ENCODE results near the gene EDARADD.
"Not testable (repeated sequence)": the region's sequence is repeated elsewhere in the genome, so short reads cannot be mapped to it uniquely, and the experiment has no call there.

Gene EDARADD

DNA sequence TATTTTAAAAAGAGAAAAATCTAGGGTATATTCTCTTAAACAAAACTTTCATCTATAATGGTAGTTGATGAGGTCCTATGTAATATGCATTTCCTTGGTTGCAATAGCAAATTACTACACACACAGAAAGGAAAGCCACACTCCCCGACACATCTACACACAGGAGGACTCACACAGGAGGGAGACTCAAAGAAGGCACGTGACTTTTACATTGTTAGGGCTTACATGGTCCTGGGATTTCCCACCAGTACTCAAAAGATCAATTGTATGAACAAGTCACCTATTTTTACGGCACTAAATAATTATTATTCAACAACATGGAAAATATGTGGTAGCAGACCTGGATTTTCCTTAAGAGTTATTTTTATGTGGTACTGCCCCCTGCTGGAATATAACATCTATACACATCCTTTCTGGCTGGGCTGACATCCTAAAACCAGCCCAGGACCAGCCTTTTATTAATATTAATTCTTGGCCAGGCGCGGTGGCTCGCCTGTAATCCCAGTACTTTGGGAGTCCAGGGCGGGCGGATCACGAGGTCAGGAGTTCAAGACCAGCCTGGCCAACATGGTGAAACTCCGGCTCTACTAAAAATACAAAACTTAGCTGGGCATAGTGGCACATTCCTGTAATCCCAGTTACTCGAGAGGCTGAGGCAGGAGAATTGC is 95.8 kb downstream of the EDARADD start:
- no peak for DNase-seq (ENCODE audit: low read depth)

DNA sequence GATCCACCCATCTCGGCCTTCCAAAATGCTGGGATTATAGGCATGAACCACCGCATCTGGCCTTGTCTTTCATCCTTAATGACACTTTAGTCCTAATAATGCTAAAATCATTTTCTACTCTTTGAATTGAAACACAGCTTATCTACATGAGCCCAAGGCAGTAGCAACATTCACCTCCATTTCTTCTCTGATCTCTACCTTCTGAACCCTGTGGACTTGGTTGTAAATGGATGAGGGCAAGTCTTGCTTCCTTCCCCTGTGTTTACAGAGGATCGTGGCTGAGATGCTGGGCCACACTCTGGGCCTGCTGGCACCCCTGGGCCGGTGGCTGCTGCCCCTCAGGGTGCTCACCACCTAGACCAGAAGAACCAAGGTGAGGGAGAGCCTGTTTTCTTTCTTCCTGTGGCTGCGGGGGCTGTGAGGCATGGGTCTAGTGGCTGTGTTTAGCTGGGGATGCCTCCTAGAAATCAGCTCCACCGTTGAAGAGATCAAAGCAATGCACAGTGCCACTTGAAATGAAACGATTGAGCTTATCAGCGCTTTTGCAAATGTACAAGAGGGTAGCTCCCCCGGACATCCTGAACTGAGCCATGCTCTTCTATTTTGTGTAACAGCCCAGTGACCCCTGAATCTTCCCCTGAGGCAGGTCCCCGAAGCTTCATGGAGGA is 97.5 kb downstream of the EDARADD start:
- no peak for DNase-seq (ENCODE audit: low read depth)

DNA sequence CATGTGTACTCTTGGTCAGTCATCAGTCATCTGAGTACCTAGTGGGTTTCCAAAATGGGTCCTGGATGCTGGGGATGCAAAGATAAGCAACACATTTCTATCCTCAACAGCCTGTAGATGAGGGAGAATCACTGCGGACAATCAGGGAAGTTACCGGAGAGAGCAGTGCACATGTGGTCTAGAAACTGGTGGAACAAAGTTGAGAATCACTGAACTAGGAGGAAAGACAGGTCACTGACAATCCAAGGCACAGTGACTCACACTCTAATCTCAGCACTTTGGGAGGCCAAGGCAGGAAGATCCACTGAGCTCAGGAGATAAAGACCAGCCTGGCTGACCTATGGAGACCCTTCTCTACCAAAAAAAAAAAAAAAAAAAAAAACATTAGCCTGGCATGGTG is 98.3 kb downstream of the EDARADD start:
- no peak for DNase-seq (ENCODE audit: low read depth)

DNA sequence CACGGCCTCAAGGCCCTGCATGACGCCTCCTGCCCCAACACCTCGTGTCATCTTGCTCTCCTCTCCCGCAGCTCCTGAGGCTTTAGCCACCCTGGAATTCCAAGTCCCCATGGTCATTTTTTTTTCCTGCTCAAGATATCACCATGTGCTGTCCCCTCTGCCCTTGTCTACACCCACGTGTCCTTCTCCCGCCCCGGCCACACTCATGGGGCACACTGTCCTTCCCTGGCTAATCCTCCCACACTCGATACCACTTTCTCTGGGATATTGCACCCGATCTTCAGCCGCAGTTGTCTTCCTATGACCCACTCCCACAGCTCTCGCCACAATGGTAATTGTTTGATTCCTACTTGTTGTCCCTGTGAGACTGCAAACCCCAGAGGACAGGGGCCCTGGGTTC is 100.0 kb downstream of the EDARADD start:
- no peak for DNase-seq (ENCODE audit: low read depth)

DNA sequence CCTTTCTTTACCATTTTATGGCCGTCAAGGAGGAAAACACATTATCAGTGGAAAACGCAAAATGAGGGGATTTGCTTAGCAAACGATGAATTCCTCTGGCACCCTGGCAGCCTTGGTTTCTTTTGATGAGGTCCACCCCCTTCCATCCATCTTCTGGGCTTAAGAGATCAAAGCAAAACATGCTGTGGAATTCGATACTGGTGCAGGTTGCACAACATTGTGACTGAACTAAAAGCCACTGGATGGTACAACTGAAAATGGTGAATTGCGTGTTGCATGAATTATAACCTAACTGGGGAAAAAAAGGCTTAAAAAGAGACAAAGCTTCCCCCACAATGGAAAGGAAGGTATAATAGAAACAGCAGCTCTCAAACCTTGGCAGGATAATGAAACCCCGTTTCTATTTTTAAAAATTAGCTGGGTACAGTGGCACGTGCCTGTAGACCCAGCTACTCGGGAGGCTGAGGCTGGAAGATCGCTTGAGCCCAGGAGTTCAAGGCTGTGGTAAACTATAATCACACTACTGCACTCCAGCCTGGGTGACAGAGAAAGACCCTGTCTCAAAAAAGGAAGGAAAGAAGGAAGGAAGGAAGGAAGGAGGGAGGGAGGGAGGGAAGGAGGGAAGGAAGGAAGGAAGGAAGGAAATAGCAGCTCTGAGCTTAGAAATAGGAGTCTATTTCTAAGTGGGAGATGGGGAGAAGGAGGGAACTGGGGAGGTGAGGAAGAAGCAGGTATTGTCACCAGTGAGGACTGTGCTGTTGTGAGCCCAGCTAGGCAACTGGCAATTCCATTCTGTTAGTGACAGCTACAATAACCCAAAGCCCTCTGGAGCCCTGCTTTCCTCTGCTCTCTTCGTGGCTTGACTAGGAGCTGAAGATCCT is 100.7 kb downstream of the EDARADD start:
- DNase-seq (ENCODE audit: low read depth), result no peak

DNA sequence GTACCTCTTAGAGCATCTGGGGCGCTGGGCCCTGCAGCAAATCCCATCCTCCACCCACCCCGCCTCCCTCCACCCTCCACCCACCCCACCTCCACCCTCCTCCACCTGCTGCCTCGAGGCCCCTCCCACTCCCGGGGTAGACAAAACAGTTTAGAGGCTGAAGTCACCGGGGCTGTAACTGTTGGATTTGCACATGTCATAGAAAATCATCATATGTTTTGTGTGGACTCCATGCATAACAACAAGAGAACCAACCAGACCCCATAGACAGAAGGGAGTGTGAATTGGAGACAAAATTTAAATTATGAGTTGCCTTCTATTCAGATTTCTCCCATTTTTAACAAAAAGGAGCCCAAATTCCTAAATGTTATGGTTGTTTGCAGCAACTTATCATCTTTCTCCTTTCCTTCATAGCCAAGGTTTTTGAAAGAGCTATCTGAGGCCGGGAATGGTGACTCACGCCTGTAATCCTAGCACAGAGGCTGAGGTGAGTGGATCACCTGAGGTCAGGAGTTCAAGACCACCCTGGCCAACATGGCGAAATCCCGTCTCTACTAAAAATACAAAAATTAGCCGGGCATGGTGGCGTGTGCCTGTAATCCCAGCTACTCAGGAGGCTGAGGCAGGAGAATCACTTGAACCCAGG is 101.5 kb downstream of the EDARADD start:
- DNase-seq (ENCODE audit: low read depth), result no peak

DNA sequence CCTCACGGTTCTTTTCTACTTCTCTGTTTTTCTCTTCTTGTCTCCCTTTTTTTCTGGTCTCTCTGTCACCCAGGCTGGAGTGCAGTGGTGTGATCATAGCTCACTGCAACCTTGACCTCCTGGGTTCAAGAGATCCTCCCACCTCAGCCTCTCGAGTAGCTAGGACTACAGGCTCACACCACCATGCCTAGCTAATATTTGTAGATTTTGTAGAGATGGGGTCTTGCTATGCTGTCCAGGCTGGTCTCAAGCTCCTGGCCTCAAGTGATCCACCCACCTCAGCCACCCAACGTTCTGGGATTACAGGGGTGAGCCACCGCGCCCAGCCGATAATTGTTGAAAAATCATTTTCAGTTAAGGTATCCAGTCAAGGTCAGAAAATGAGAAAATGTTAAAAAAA is 103.8 kb downstream of the EDARADD start:
- no peak for DNase-seq (ENCODE audit: low read depth)

DNA sequence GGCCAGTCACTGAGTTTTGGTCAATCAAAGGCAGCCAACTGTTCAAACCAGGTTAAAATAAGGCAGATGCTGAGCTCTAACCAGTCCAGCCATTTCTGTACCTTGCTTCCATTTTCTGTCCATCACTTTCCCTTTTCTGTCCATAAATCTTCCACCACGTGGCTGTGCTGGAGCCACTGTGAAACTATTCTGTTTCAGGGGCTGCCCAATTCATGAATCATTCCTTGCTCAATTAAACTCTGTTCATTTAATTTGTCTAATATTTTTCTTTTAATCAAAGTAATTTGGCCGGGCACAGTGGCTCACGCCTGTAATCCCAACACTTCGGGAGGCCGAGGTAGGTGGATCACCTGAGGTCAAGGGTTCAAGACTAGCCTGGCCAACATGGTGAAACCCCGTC is 107.0 kb downstream of the EDARADD start:
- DNase-seq (ENCODE audit: low read depth), result no peak

DNA sequence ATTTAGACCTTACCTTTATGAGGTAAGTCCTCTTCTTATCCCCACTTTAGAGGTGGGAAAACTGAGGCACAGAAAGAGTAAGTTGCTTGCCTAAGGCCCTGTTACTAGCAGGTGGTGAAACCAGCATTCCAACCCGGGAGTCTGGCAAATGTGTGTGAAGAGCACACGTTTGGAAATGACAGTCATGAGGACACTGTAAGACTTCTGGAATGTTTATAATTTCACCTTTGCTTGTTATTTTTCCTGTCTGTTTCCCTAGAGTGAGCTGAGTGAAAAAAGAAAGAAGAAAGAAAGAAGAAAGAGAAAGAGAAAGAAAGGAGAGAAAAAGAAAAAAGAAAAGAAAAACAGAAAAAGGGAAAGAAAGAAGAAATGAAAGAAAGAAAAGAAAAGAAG is 108.5 kb downstream of the EDARADD start:
- DNase-seq (ENCODE audit: low read depth), result no peak

DNA sequence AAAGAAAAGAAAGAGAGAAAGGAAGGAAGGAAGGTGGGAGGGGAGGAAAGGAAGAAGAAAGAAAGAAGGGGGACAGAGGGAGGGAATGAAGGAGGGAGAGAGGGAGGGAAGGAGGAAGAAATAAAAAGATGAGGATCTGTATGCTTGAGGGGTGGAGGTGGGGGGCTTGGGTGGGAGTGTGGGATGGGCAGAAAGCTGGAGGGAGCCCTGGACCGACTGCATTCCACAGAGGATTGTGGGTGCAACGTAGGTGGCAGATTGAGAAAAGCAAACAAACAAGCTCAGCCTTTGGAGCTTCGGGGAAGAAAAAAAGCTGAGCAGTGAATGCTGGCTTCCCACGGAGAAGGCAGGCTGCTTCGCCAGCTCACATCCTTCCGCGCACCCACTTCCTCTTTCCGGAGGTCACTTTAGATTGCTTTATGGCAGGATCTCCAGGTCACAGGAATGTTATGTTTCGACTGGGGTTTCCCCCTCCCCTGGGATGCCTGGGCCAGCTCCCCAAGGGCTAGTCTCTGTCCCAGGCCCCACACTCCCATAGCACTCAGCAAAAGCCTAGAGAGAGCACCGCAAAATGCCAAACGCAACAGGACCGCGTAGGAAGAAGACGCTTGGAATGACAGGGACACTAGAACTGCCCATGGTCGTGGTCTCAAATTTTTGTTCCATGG is 109.0 kb downstream of the EDARADD start:
- no peak for DNase-seq (ENCODE audit: low read depth)

DNA sequence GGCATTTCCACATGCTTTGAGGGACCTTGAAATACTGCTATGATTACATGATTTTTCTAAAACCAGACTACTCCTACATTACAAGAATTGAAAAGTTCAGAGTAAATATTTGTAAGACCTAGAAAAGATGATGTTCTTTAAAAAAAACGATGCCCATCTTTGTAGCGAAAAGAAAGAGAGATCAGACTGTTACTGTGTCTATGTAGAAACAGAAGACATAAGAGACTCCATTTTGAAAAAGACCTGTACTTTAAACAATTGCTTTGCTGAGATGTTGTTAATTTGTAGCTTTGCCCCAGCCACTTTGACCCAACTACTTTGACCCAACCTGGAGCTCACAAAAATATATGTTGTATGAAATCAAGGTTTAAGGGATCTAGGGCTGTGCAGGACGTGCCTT is 110.3 kb downstream of the EDARADD start:
- DNase-seq (ENCODE audit: low read depth), result not testable (repeated sequence)

DNA sequence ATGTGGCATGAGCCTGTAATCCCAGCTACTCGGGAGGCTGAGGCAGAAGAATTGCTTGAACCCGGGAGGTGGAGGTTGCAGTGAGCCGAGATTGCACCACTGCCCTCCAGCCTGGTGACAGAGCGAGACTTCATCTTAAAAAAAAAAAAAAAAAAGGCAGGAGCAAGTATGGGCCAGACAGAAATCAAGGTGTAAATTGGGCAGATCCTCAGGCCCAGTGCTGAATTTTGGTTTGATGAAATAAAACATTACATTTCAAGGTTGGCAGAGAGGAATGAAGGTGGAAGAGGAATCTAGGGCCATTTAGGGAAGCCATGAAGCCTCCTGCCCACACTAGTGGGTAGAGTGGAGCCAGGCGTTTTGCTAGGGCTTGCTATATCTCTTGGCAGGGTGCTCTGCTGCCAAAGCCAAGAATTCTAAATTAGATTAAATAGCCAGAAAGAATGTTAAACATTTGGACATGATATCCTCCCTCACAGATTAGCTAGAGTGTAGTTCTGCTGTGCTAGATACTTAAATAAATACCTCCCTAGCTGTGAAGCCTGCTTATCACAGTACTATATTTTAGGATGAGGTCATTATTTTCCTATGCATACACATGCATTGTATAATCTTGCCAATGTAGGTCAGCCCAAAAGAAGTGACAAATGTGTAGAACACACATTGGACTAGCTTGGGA is 113.1 kb downstream of the EDARADD start:
- DNase-seq (ENCODE audit: low read depth), result no peak

DNA sequence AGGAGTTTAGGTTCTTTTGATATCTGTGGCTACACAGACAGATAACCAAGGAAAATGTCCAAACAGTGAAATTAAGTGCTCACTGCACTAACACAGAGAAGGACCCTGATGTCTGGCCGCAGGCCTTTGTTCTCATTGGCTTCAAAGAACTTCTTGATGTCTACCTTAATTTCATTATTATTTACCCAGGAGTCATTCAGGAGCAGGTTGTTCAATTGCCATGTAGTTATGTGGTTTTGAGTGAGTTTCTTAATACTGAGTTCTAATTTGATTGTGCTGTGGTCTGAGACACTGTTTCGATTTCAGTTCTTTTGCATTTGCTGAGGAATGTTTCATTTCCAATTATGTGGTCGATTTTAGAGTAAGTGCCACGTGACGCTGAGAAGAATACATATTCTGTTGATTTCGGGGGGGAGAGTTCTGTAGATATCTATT is 114.5 kb downstream of the EDARADD start:
- no peak for DNase-seq (ENCODE audit: low read depth)

DNA sequence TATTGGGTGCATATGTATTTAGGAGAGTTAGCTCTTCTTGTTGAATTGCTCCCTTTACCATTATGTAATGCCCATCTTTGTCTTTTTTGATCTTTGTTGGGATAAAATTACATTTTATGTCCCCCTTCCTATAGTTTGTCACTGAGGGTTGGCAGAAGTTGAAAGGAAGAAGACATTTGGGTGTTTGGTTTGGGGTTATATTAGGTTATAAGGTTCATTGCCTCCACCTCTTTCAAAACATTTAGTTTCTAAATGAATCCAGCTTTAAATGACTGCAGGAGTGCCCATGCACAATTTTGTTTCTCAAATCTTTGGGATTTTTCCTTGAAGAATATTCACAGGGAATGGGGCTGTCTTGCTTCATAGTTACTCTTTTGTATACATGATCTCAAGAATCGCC is 115.1 kb downstream of the EDARADD start:
- DNase-seq (ENCODE audit: low read depth), result no peak

DNA sequence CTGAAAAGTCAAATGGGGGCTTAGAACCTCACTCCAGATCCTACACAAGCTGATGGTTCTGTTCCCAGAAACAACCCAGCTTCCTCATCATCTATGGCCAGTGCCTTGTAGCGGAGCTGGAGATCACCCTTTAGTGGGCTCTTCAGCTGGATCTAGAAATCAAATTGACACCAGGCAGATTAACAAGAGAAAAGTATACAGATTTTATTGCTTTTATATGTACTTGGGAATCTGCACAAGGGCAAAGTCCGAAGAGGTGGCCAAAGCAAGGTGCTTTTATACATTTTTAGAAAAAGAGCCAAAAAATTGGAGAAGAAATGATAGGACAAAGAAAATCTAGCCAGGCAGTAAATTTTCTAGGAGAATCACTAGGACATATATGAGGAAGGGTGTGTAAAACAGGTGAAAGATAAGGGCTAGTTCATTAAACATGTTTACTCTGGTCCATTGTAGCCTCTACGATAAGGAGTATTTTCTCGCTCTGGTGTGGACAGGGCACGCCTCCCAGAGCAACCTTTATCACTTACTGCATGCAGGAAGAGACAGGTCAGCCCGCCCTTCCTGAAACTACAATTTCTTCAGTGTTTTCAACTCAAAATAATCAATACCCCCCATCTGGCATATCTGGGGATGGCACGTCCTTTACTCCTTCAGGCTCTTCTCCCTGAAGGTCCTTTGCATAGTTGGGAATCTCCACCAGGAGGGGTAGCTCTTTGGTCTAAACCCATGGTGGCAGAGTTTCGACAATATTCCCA is 115.7 kb downstream of the EDARADD start:
- no peak for DNase-seq (ENCODE audit: low read depth)

DNA sequence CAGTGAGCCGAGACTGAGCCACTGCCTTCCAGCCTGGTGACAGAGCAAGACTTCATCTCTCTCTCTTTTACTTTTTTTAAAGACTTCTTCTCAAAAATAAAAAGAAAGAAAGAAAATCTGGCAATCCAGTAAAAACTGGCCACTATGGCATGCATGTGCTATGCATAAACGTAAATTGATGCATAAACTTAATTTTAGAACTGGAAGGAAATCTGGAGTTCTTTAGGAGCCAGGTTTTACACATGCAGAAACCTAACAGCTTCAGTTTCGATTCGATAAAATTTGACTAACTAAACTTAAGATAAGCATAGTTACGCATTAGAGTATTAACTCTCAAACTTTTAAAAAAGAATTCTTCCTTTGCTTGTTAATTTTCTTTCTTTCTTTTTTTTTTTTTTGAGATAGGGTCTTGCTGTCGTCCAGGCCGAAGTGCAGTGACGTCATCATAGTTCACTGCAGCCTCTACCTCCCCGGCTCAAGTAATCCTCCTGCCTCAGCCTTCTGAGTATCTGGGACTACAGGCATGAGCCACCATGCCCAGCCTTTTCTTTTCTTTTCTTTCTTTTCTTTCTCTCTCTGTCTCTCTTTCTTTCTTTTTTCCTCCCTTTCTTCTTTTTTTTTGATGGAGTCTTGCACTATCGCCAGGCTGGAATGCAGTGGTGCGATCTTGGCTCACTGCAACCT is 117.8 kb downstream of the EDARADD start:
- DNase-seq (ENCODE audit: low read depth), result no peak

DNA sequence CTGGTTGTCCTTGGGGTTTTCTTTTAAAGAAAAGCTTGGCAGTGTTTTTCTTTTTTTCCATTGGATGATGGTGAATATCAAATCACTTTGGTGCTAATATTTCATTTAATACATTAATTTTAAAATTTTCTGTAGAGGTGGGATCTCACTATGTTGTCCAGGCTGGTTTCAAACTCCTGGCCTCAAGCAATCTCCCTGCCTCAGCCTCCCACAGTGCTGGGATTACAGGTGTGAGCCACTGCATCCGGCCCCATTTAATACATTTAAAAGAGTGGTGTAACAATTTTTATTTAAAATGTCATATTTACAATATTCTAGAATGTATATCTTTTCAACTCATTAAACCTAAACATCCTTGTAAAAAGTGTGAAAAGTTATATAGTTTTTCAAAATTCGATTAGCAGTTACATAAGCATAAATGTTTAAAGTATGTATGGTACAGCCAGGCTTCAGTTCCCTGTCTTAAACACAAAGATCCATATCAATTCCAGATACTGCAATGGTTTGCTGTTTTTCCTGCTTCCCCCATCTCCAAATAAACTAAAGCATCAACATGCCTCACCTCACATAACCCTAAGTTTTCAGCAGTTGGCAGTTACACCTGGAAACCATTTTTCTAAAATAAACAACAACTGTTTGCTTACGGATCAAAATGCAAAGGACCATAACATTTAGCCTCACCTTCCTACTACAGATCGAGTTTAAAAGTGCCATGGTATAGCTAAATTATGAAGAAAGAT is 120.8 kb downstream of the EDARADD start:
- DNase-seq (ENCODE audit: low read depth), result no peak

DNA sequence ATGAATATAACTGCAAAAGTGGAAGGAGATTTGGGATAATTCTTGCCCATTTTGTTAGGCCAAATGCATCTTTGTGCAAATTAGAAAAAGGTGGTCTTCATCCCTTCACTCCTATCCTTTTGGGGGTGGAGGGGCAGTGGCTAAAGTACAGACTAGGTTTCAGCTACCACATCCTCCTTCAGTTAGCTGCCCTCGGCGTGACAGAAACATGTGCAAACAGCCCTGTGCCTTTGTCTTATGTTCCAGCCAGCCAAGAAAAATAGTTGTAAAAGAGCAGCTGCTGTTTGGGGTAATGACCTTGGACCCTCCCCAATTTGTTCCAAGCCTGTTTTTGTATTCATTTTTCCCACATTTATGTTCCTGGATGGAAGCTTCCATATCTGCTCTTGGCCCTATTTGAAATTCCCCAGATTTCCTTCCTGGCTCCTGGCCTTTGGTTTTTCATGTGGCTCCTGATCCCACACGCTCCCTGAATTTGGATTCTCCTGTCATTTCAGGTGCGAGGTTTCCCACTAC is 121.4 kb downstream of the EDARADD start:
- no peak for DNase-seq (ENCODE audit: low read depth)

Measured in activated T-cell treated with anti-CD3 and anti-CD28 coated beads for 1 hour (primary cell).